ENCODE data around the gene LPCAT3. TPM values are rescaled to one million over a fixed set of nuclear protein-coding genes. Genes with fewer than 3 reads are reported as not detected.

The LPCAT3 gene
- total RNA-seq, 4 donors from 2014 or later, result 27.5 to 46.3 (median 32.7) TPM

DNA sequence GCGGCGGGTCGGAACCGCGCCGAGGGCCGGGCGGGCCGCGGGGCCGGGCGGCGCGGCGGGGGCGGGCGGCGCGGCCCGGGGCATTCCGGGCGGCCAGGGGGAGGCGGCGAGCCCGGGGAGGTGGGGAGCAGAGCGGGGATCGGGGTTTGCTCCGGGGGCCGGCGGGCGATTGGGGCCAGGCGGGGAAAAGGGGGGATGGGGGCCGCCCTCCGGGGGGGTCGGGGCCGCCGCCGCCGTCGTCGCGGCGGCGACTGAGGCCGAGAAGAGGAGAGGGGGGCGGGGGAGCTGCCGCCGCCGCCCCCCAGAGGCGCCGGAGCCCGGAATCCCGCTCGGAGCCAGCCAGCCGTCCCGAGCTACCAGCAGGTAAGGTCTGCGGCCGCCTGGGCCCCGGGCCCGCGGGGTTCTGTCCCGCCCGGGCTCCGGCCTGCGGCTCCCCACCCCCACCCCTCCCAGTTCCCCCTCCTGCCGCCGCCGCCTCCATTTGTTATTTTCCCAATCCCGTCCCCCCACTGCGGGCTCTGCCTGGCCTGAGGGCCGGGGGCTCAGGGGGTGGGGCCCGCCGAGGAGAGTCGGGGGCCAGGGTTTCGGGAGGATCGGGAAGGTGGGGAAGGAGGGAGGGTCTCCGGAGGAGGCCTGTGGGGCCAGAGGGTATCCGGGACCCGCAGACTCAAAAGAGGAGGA lies 90.1 kb downstream of the LPCAT3 start:
- Histone ChIP-seq H3K9me3 (no peaks in the 10 kb centered on the region), H3K4me3 (peak overlapping the region; percentile 80 to 96 (median 84)), H3K27me3 (no peaks in the 10 kb centered on the region), H3K36me3 (peaks cover 0 to under 1% (median 0%) of the 10 kb centered on the region in 3 donors), H3K4me1 (peaks cover 56 to 88% (median 60%) of the 10 kb centered on the region in 3 donors), H3K27ac (peak overlapping the region; percentile 91 to 99 (median 98))
- intact Hi-C loops (cut with DNase I), result loop anchor here (10.0 kb wide), 1 partner anchor 53 kb away; the partner anchor contains the start of gene SPSB2
- TF ChIP-seq POLR2A (IDR thresholded peaks at IDR 0.05), result no peak
- TF ChIP-seq, protein P1, sequence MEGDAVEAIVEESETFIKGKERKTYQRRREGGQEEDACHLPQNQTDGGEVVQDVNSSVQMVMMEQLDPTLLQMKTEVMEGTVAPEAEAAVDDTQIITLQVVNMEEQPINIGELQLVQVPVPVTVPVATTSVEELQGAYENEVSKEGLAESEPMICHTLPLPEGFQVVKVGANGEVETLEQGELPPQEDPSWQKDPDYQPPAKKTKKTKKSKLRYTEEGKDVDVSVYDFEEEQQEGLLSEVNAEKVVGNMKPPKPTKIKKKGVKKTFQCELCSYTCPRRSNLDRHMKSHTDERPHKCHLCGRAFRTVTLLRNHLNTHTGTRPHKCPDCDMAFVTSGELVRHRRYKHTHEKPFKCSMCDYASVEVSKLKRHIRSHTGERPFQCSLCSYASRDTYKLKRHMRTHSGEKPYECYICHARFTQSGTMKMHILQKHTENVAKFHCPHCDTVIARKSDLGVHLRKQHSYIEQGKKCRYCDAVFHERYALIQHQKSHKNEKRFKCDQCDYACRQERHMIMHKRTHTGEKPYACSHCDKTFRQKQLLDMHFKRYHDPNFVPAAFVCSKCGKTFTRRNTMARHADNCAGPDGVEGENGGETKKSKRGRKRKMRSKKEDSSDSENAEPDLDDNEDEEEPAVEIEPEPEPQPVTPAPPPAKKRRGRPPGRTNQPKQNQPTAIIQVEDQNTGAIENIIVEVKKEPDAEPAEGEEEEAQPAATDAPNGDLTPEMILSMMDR (IDR thresholded peaks at IDR 0.05), result no peak
- DNase-seq, result no peak
- 0% methylated on average over 3 to 6 of the region's 79 CpGs for WGBS, 2 donors

GRCh38 chr12:6927379-6928021 lies 90.8 kb downstream of the LPCAT3 start, which contains the start of gene ATN1:
TSS of gene ATN1 (plus strand) at chr12:6927959. CDS start at chr12:6934002, 6,043 bp downstream.
- Histone ChIP-seq H3K4me1 (peaks cover 53 to 81% (median 56%) of the 10 kb centered on the region in 3 donors), H3K27ac (peak within 1 kb of the TSS; percentile 91 to 99 (median 98)), H3K9me3 (no peaks in the 10 kb centered on the region), H3K27me3 (no peaks in the 10 kb centered on the region), H3K4me3 (peak within 1 kb of the TSS; percentile 80 to 96 (median 84)), H3K36me3 (peaks cover 0 to 6% (median 0%) of the 10 kb centered on the region in 3 donors)
- WGBS, 2 donors, result 0 to 2% methylated on average over 23 to 28 of the region's 66 CpGs
- TF ChIP-seq, protein P1 (IDR thresholded peaks at IDR 0.05), result no peak
- peak in 2 of 4 donors; percentile 30 to 48 for TF ChIP-seq POLR2A (IDR thresholded peaks at IDR 0.05)
- DNase-seq, result no peak
- intact Hi-C loops (cut with DNase I), result loop anchor here (10.0 kb wide), 1 partner anchor 53 kb away; the partner anchor contains the start of gene SPSB2

Small RNAs within 50 kb of the gene (small RNA-seq; reads per million reads assigned to genes)
- gene AC006512.1 (0 reads per million in 4 donors), gene MIR141 (249 to 683 (median 420) reads per million in 4 donors), gene MIR200C (147 to 351 (median 237) reads per million in 4 donors), gene RNU7-1 (0 reads per million in 4 donors), gene SCARNA12 (0.42 to 0.82 (median 0.56) reads per million in 4 donors)

Other genes starting within 250 kb of the LPCAT3 start
- under 1 TPM in 3 of 4 donors, not detected in 1; 0.35 to 0.76 (median 0.50) TPM for gene LAG3, start 246.0 kb downstream of the LPCAT3 start, total RNA-seq
- gene CD4, start 228.9 kb downstream of the LPCAT3 start, total RNA-seq, result 10 to 100 TPM in 1 of 4 donors, 1 to 10 TPM in 3; 1.2 to 11.8 (median 5.0) TPM
- gene GPR162, start 196.7 kb downstream of the LPCAT3 start, total RNA-seq, result 1 to 10 TPM in 3 of 4 donors, not detected in 1; 1.3 to 2.3 (median 1.5) TPM
- 1 to 10 TPM; 2.6 to 6.6 (median 4.4) TPM for gene P3H3, start 190.1 kb downstream of the LPCAT3 start, total RNA-seq
- gene GNB3, start 177.6 kb downstream of the LPCAT3 start, total RNA-seq, result under 1 TPM in 1 of 4 donors, not detected in 3; 0.76 TPM
- 10 to 100 TPM in 3 of 4 donors, 1 to 10 TPM in 1; 5.9 to 20.0 (median 12.8) TPM for gene CDCA3, start 167.2 kb downstream of the LPCAT3 start, total RNA-seq
- 10 to 100 TPM; 50.6 to 60.0 (median 54.0) TPM for gene USP5, start 166.3 kb downstream of the LPCAT3 start, total RNA-seq
- 100 to 1,000 TPM; 547 to 938 (median 723) TPM for gene TPI1, start 150.9 kb downstream of the LPCAT3 start, total RNA-seq
- gene SPSB2, start 145.2 kb downstream of the LPCAT3 start, total RNA-seq, result 10 to 100 TPM in 1 of 4 donors, 1 to 10 TPM in 3; 4.3 to 15.8 (median 7.9) TPM
- 1 to 10 TPM; 2.3 to 5.9 (median 4.8) TPM for gene LRRC23, start 113.7 kb downstream of the LPCAT3 start, total RNA-seq
- 1 to 10 TPM; 5.0 to 8.0 (median 5.5) TPM for gene ENO2, start 103.9 kb downstream of the LPCAT3 start, total RNA-seq
- gene ATN1, start 90.5 kb downstream of the LPCAT3 start, total RNA-seq, result 10 to 100 TPM; 12.2 to 28.8 (median 22.2) TPM
- not detected for gene RNU7-1, start 74.7 kb downstream of the LPCAT3 start, total RNA-seq
- 100 to 1,000 TPM; 110 to 377 (median 156) TPM for gene C12orf57, start 74.5 kb downstream of the LPCAT3 start, total RNA-seq
- gene PTPN6, start 67.1 kb downstream of the LPCAT3 start, total RNA-seq, result 10 to 100 TPM; 11.0 to 29.7 (median 21.5) TPM
- 100 to 1,000 TPM; 127 to 259 (median 241) TPM for gene PHB2, start 47.8 kb downstream of the LPCAT3 start, total RNA-seq
- gene EMG1, start 47.6 kb downstream of the LPCAT3 start, total RNA-seq, result 10 to 100 TPM; 16.1 to 39.5 (median 36.2) TPM
- gene C1S, start 42.2 kb upstream of the LPCAT3 start, total RNA-seq, result 100 to 1,000 TPM in 2 of 4 donors, 10 to 100 TPM in 2; 25.2 to 375 (median 110) TPM
- 100 to 1,000 TPM in 2 of 4 donors, 10 to 100 TPM in 2; 22.8 to 297 (median 140) TPM for gene C1R, start 74.0 kb upstream of the LPCAT3 start, total RNA-seq
- gene C1RL, start 90.7 kb upstream of the LPCAT3 start, total RNA-seq, result 10 to 100 TPM; 13.0 to 53.2 (median 25.8) TPM
- gene RBP5, start 110.4 kb upstream of the LPCAT3 start, total RNA-seq, result 1 to 10 TPM in 1 of 4 donors, under 1 TPM in 1, not detected in 2; 0.53 to 1.3 TPM
- gene CLSTN3, start 111.9 kb upstream of the LPCAT3 start, total RNA-seq, result 10 to 100 TPM in 2 of 4 donors, 1 to 10 TPM in 2; 4.8 to 12.4 (median 9.5) TPM
- gene PEX5, start 171.2 kb upstream of the LPCAT3 start, total RNA-seq, result 10 to 100 TPM; 15.5 to 38.1 (median 19.9) TPM